Effector memory CD8-positive, alpha-beta T cell (primary cell): ENCODE measurements around the gene EMP2.

Source experiments
- ATAC-seq: fragments of 150-1000 bp; cut with Tn5 transposase; replicated peaks from 2 replicates; pipeline ENCODE4 v1.10.0; 2021; ENCODE audit warnings: mild to moderate bottlenecking, moderate library complexity
- DNase-seq, 3 experiments: peaks; one replicate each; pipeline ENCODE4 v3.0.0; 2021
- H3K27ac Mint-ChIP-seq, 2 donors: one replicate each; pipeline ENCODE4 v1.8.0; 2022; ENCODE audit warnings: mild to moderate bottlenecking in 2 of 2, mixed read lengths in 2 of 2, moderate library complexity in 2 of 2
- H3K27me3 Mint-ChIP-seq, 2 donors: one replicate each; pipeline ENCODE4 v1.8.0; 2022; ENCODE audit warnings: mixed read lengths in 2 of 2
- H3K36me3 Mint-ChIP-seq: one replicate; pipeline ENCODE4 v1.8.0; 2022; ENCODE audit warnings: mild to moderate bottlenecking, moderate library complexity, mixed read lengths; ENCODE audit not compliant: insufficient read depth
- H3K4me1 Mint-ChIP-seq, 2 donors: one replicate each; pipeline ENCODE4 v1.8.0; 2022; ENCODE audit warnings: low read depth in 2 of 2, mixed read lengths in 2 of 2
- H3K4me3 Mint-ChIP-seq, 2 donors: one replicate each; pipeline ENCODE4 v1.8.0; 2022; ENCODE audit warnings: mild to moderate bottlenecking in 2 of 2, mixed read lengths in 2 of 2, moderate library complexity in 2 of 2
- H3K9me3 Mint-ChIP-seq, 2 donors: one replicate each; pipeline ENCODE4 v1.8.0; 2022; ENCODE audit warnings: mixed read lengths in 2 of 2

The EMP2 gene

GRCh38 chr16:10529895-10530669 lies 50.3 kb downstream of the EMP2 start:
- H3K27me3 Mint-ChIP-seq, result no peaks in the 10 kb centered on the region
- ATAC-seq (no peak), DNase-seq (no peak)
- H3K9me3 Mint-ChIP-seq, result no peaks in the 10 kb centered on the region
- no peak overlapping the region for H3K4me3 Mint-ChIP-seq
- no peaks in the 10 kb centered on the region for H3K4me1 Mint-ChIP-seq
- no peaks in the 10 kb centered on the region for H3K36me3 Mint-ChIP-seq
- no peak overlapping the region for H3K27ac Mint-ChIP-seq

GRCh38 chr16:10528635-10529034 lies 51.8 kb downstream of the EMP2 start:
- H3K4me1 Mint-ChIP-seq, result no peaks in the 10 kb centered on the region
- ATAC-seq (no peak), DNase-seq (no peak)
- no peaks in the 10 kb centered on the region for H3K36me3 Mint-ChIP-seq
- H3K27me3 Mint-ChIP-seq, result no peaks in the 10 kb centered on the region
- no peaks in the 10 kb centered on the region for H3K9me3 Mint-ChIP-seq
- no peak overlapping the region for H3K4me3 Mint-ChIP-seq
- H3K27ac Mint-ChIP-seq, result no peak overlapping the region

GRCh38 chr16:10526962-10527361 lies 53.4 kb downstream of the EMP2 start:
- H3K4me1 Mint-ChIP-seq, result no peaks in the 10 kb centered on the region
- H3K36me3 Mint-ChIP-seq, result no peaks in the 10 kb centered on the region
- no peaks in the 10 kb centered on the region for H3K9me3 Mint-ChIP-seq
- no peaks in the 10 kb centered on the region for H3K27me3 Mint-ChIP-seq
- H3K27ac Mint-ChIP-seq, result no peak overlapping the region
- ATAC-seq (no peak), DNase-seq (no peak)
- no peak overlapping the region for H3K4me3 Mint-ChIP-seq

- peaks cover 5 to 8% of the 10 kb centered on the region in 2 donors for H3K27me3 Mint-ChIP-seq
- peak overlapping the region in 1 of 2 donors; percentile 55 for H3K27ac Mint-ChIP-seq
- no peaks in the 10 kb centered on the region for H3K36me3 Mint-ChIP-seq
- DNase-seq (no peak), ATAC-seq (no peak)
- H3K4me3 Mint-ChIP-seq, result no peak overlapping the region
- no peaks in the 10 kb centered on the region for H3K9me3 Mint-ChIP-seq
- H3K4me1 Mint-ChIP-seq, result peaks cover 0 to 1% of the 10 kb centered on the region in 2 donors
These were observed 55.1 kb downstream of the EMP2 start for GRCh38 chr16:10525214-10525825.

- peaks cover 13 to 15% of the 10 kb centered on the region in 2 donors for H3K27me3 Mint-ChIP-seq
- no peaks in the 10 kb centered on the region for H3K9me3 Mint-ChIP-seq
- no peak overlapping the region for H3K27ac Mint-ChIP-seq
- no peak overlapping the region for H3K4me3 Mint-ChIP-seq
- ATAC-seq (no peak), DNase-seq (no peak)
- peaks cover 0 to 1% of the 10 kb centered on the region in 2 donors for H3K4me1 Mint-ChIP-seq
- no peaks in the 10 kb centered on the region for H3K36me3 Mint-ChIP-seq
These were observed 57.4 kb downstream of the EMP2 start for GRCh38 chr16:10522966-10523365.

GRCh38 chr16:10521681-10522274 lies 58.6 kb downstream of the EMP2 start:
- no peaks in the 10 kb centered on the region for H3K36me3 Mint-ChIP-seq
- peaks cover 0 to 1% of the 10 kb centered on the region in 2 donors for H3K4me1 Mint-ChIP-seq
- no peak overlapping the region for H3K27ac Mint-ChIP-seq
- peaks cover 13 to 15% of the 10 kb centered on the region in 2 donors for H3K27me3 Mint-ChIP-seq
- H3K9me3 Mint-ChIP-seq, result no peaks in the 10 kb centered on the region
- H3K4me3 Mint-ChIP-seq, result no peak overlapping the region
- ATAC-seq (peak; percentile 31), DNase-seq (peak; percentile 11 to 34 (median 14))

GRCh38 chr16:10520869-10521578 lies 59.4 kb downstream of the EMP2 start:
- Mint-ChIP-seq H3K4me1 (peaks cover 0 to 1% of the 10 kb centered on the region in 2 donors), H3K9me3 (no peaks in the 10 kb centered on the region), H3K27ac (no peak overlapping the region), H3K27me3 (peaks cover 13 to 15% of the 10 kb centered on the region in 2 donors), H3K4me3 (no peak overlapping the region), H3K36me3 (no peaks in the 10 kb centered on the region)
- ATAC-seq (no peak), DNase-seq (no peak)

- Mint-ChIP-seq H3K36me3 (no peaks in the 10 kb centered on the region), H3K9me3 (no peaks in the 10 kb centered on the region), H3K4me3 (no peak overlapping the region), H3K27ac (no peak overlapping the region), H3K27me3 (peaks cover 13 to 15% of the 10 kb centered on the region in 2 donors), H3K4me1 (peaks cover 0 to 1% of the 10 kb centered on the region in 2 donors)
- DNase-seq (no peak), ATAC-seq (no peak)
These were observed 60.2 kb downstream of the EMP2 start for GRCh38 chr16:10519929-10520868.

GRCh38 chr16:10519297-10519696 lies 61.1 kb downstream of the EMP2 start:
- ATAC-seq, result no peak
- Mint-ChIP-seq H3K4me1 (peaks cover 0 to 1% of the 10 kb centered on the region in 2 donors), H3K9me3 (no peaks in the 10 kb centered on the region), H3K27ac (no peak overlapping the region), H3K4me3 (no peak overlapping the region), H3K27me3 (peaks cover 13 to 15% of the 10 kb centered on the region in 2 donors), H3K36me3 (no peaks in the 10 kb centered on the region)
- DNase-seq, result no peak

- H3K9me3 Mint-ChIP-seq, result no peaks in the 10 kb centered on the region
- peaks cover 0 to 1% of the 10 kb centered on the region in 2 donors for H3K4me1 Mint-ChIP-seq
- H3K36me3 Mint-ChIP-seq, result no peaks in the 10 kb centered on the region
- no peak overlapping the region for H3K27ac Mint-ChIP-seq
- no peak for ATAC-seq
- H3K27me3 Mint-ChIP-seq, result peaks cover 13 to 15% of the 10 kb centered on the region in 2 donors
- DNase-seq, result no peak
- H3K4me3 Mint-ChIP-seq, result no peak overlapping the region
These were observed 61.8 kb downstream of the EMP2 start for GRCh38 chr16:10518479-10519041.

- H3K36me3 Mint-ChIP-seq, result no peaks in the 10 kb centered on the region
- peaks cover 13 to 15% of the 10 kb centered on the region in 2 donors for H3K27me3 Mint-ChIP-seq
- H3K4me3 Mint-ChIP-seq, result no peak overlapping the region
- H3K9me3 Mint-ChIP-seq, result no peaks in the 10 kb centered on the region
- H3K4me1 Mint-ChIP-seq, result peaks cover 0 to 1% of the 10 kb centered on the region in 2 donors
- H3K27ac Mint-ChIP-seq, result no peak overlapping the region
- no peak for ATAC-seq
- no peak for DNase-seq
These were observed 62.5 kb downstream of the EMP2 start for GRCh38 chr16:10517868-10518267.

- ATAC-seq (peak; percentile 31), DNase-seq (peak; percentile 33 to 45 (median 44))
- H3K36me3 Mint-ChIP-seq, result no peaks in the 10 kb centered on the region
- no peak overlapping the region for H3K4me3 Mint-ChIP-seq
- H3K27me3 Mint-ChIP-seq, result no peaks in the 10 kb centered on the region
- H3K9me3 Mint-ChIP-seq, result no peaks in the 10 kb centered on the region
- no peak overlapping the region for H3K27ac Mint-ChIP-seq
- H3K4me1 Mint-ChIP-seq, result peaks cover 0 to 3% of the 10 kb centered on the region in 2 donors
These were observed 65.9 kb downstream of the EMP2 start for GRCh38 chr16:10514369-10515055.
